PC-3 (cell line): Measurements from ENCODE around the gene OR6B2.

Experiments
- CTCF ChIP-seq: fragments of 300-600 bp; sonication (generic); conservative IDR thresholded peaks from 2 replicates; pipeline ENCODE4 v1.5.1; 2017; ENCODE audit warnings: antibody characterized with exemption, low read depth, mild to moderate bottlenecking, low read length
- EZH2 ChIP-seq: fragments of 300-600 bp; sonication (generic); IDR thresholded peaks from one replicate; pipeline ENCODE4 v1.6.1; 2017; ENCODE audit warnings: antibody characterized with exemption, mild to moderate bottlenecking, low read length; ENCODE audit not compliant: unreplicated experiment

- TF ChIP-seq CTCF, result no peak
- no peak for TF ChIP-seq EZH2
Measured at GRCh38 chr2:240053173-240054155, 23.2 kb upstream of the OR6B2 start, which contains the start of gene OR6B3.
